ENCODE measurements around the gene TSPAN31.

- TF ChIP-seq CTCF (IDR thresholded peaks at IDR 0.05) = no peak
- peak in 1 of 3 donors; percentile 22 for TF ChIP-seq POLR2AphosphoS5 (IDR thresholded peaks at IDR 0.05)
- no peak for TF ChIP-seq POLR2A (IDR thresholded peaks at IDR 0.05)
Observed at GRCh38 chr12:57744194-57744776, 554 bp upstream of the TSPAN31 start.

Measured in suprapubic skin (tissue), 4 donors.